ENCODE data around the gene PTGFR.

DNA sequence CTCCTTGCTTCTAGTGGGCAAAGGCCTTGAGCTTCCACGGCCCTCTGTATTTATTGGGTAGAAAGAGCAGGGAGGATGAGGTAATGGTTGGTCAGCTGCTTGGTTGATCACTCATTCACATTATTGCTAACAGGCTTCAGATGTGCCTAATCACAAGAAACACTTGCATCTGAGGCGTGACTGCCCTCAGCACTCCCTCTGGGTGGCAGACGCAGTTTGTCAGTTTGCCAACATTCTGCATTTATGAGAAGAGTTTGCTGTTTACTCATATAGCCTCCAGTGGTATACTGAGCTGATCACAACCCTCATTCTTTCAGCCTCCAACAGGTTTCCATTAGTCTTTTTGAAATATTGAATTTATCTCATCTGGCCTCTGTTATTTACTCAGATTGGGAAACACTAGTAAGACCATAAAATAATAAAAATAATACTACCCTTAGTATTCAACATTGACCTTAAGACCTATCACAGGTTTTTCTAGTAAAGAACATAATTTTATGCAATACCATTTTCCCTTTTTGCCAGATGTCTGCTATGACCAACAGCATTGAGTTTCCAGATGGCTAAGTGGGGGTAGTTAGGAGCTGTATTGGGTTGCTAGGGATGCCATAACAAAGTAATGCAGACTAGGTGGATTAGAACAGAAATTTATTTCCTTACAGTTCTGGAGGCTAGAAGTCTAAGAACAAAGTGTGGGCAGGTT is 53.3 kb downstream of the PTGFR start:
- TF ChIP-seq, protein P1, sequence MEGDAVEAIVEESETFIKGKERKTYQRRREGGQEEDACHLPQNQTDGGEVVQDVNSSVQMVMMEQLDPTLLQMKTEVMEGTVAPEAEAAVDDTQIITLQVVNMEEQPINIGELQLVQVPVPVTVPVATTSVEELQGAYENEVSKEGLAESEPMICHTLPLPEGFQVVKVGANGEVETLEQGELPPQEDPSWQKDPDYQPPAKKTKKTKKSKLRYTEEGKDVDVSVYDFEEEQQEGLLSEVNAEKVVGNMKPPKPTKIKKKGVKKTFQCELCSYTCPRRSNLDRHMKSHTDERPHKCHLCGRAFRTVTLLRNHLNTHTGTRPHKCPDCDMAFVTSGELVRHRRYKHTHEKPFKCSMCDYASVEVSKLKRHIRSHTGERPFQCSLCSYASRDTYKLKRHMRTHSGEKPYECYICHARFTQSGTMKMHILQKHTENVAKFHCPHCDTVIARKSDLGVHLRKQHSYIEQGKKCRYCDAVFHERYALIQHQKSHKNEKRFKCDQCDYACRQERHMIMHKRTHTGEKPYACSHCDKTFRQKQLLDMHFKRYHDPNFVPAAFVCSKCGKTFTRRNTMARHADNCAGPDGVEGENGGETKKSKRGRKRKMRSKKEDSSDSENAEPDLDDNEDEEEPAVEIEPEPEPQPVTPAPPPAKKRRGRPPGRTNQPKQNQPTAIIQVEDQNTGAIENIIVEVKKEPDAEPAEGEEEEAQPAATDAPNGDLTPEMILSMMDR (tag by site-specific recombination; IDR thresholded peaks at IDR 0.05): no peak
- no peak for TF ChIP-seq ZNF677 (tag by site-specific recombination; IDR thresholded peaks at IDR 0.05)
- no peak for TF ChIP-seq TCF7L2 (IDR thresholded peaks at IDR 0.05; ENCODE audit: borderline replicate concordance, low read depth, low read length)
- TF ChIP-seq, protein P2, sequence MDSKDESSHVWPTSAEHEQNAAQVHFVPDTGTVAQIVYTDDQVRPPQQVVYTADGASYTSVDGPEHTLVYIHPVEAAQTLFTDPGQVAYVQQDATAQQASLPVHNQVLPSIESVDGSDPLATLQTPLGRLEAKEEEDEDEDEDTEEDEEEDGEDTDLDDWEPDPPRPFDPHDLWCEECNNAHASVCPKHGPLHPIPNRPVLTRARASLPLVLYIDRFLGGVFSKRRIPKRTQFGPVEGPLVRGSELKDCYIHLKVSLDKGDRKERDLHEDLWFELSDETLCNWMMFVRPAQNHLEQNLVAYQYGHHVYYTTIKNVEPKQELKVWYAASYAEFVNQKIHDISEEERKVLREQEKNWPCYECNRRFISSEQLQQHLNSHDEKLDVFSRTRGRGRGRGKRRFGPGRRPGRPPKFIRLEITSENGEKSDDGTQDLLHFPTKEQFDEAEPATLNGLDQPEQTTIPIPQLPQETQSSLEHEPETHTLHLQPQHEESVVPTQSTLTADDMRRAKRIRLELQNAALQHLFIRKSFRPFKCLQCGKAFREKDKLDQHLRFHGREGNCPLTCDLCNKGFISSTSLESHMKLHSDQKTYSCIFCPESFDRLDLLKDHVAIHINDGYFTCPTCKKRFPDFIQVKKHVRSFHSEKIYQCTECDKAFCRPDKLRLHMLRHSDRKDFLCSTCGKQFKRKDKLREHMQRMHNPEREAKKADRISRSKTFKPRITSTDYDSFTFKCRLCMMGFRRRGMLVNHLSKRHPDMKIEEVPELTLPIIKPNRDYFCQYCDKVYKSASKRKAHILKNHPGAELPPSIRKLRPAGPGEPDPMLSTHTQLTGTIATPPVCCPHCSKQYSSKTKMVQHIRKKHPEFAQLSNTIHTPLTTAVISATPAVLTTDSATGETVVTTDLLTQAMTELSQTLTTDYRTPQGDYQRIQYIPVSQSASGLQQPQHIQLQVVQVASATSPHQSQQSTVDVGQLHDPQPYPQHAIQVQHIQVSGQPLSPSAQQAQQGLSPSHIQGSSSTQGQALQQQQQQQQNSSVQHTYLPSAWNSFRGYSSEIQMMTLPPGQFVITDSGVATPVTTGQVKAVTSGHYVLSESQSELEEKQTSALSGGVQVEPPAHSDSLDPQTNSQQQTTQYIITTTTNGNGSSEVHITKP (tag by site-specific recombination; IDR thresholded peaks at IDR 0.05): no peak
- TF ChIP-seq ZNF146 (tag by site-specific recombination; IDR thresholded peaks at IDR 0.05): no peak
- TF ChIP-seq, protein P3, sequence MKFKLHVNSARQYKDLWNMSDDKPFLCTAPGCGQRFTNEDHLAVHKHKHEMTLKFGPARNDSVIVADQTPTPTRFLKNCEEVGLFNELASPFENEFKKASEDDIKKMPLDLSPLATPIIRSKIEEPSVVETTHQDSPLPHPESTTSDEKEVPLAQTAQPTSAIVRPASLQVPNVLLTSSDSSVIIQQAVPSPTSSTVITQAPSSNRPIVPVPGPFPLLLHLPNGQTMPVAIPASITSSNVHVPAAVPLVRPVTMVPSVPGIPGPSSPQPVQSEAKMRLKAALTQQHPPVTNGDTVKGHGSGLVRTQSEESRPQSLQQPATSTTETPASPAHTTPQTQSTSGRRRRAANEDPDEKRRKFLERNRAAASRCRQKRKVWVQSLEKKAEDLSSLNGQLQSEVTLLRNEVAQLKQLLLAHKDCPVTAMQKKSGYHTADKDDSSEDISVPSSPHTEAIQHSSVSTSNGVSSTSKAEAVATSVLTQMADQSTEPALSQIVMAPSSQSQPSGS (tag by site-specific recombination; IDR thresholded peaks at IDR 0.05; ENCODE audit: low read depth): no peak

Measured in HEK293 (cell line).